IPS-18a (cell line): ENCODE results near the gene GPATCH4.
A peak's percentile ranks its signal among the peaks of the same experiment; 100 is the strongest.

Experiments used
- H3K27ac ChIP-seq: one replicate; pipeline ENCODE4 v1.5.1; 2013; ENCODE audit warnings: low read length
- H3K27me3 ChIP-seq: one replicate; pipeline ENCODE4 v1.6.1; 2013; ENCODE audit warnings: mild to moderate bottlenecking, low read length; ENCODE audit not compliant: control insufficient read depth, insufficient read depth
- H3K36me3 ChIP-seq: one replicate; pipeline ENCODE4 v1.6.1; 2013; ENCODE audit warnings: low read depth, low read length; ENCODE audit not compliant: control insufficient read depth
- H3K4me1 ChIP-seq: one replicate; pipeline ENCODE4 v1.6.1; 2013; ENCODE audit warnings: low read depth, low read length; ENCODE audit not compliant: control insufficient read depth
- H3K4me3 ChIP-seq: one replicate; pipeline ENCODE4 v1.5.1; 2013; ENCODE audit warnings: low read length
- H3K9ac ChIP-seq: one replicate; pipeline ENCODE4 v1.6.1; 2013; ENCODE audit warnings: mild to moderate bottlenecking, low read length, moderate library complexity
- H3K9me3 ChIP-seq: one replicate; pipeline ENCODE4 v1.6.1; 2013; ENCODE audit warnings: low read depth, low read length; ENCODE audit not compliant: control insufficient read depth

The GPATCH4 gene

GRCh38 chr1:156601122-156601830 is at the start of gene GPATCH4:
Gene GPATCH4 (minus strand): TSS chr1:156601479.
- H3K9me3 ChIP-seq: no peaks in the 10 kb centered on the region
- peaks cover 28% of the 10 kb centered on the region for H3K36me3 ChIP-seq
- H3K9ac ChIP-seq: peak within 1 kb of the TSS; percentile 95
- H3K4me3 ChIP-seq: peak within 1 kb of the TSS; percentile 99
- H3K27me3 ChIP-seq: no peaks in the 10 kb centered on the region
- peak within 1 kb of the TSS; percentile 78 for H3K27ac ChIP-seq
- no peaks in the 10 kb centered on the region for H3K4me1 ChIP-seq

GRCh38 chr1:156648951-156649350 is 47.7 kb upstream of the GPATCH4 start:
- no peak overlapping the region for H3K27ac ChIP-seq
- no peaks in the 10 kb centered on the region for H3K36me3 ChIP-seq
- no peaks in the 10 kb centered on the region for H3K9me3 ChIP-seq
- no peak overlapping the region for H3K4me3 ChIP-seq
- no peaks in the 10 kb centered on the region for H3K4me1 ChIP-seq
- H3K9ac ChIP-seq: no peak overlapping the region
- peaks cover 25% of the 10 kb centered on the region for H3K27me3 ChIP-seq

- Histone ChIP-seq H3K4me1 (no peaks in the 10 kb centered on the region), H3K9me3 (no peaks in the 10 kb centered on the region), H3K27ac (no peak overlapping the region), H3K36me3 (no peaks in the 10 kb centered on the region), H3K9ac (no peak overlapping the region), H3K27me3 (peaks cover 29% of the 10 kb centered on the region), H3K4me3 (no peak overlapping the region)
These were observed 47.2 kb upstream of the GPATCH4 start for GRCh38 chr1:156648496-156648895.

- no peak overlapping the region for H3K4me3 ChIP-seq
- no peaks in the 10 kb centered on the region for H3K36me3 ChIP-seq
- H3K27ac ChIP-seq: no peak overlapping the region
- H3K27me3 ChIP-seq: peaks cover 41% of the 10 kb centered on the region
- peaks cover 10% of the 10 kb centered on the region for H3K4me1 ChIP-seq
- H3K9me3 ChIP-seq: no peaks in the 10 kb centered on the region
- H3K9ac ChIP-seq: no peak overlapping the region
These were observed 46.1 kb upstream of the GPATCH4 start for GRCh38 chr1:156647351-156647750.

- Histone ChIP-seq H3K4me1 (peaks cover 10% of the 10 kb centered on the region), H3K9ac (no peak overlapping the region), H3K27me3 (peaks cover 43% of the 10 kb centered on the region), H3K36me3 (no peaks in the 10 kb centered on the region), H3K9me3 (no peaks in the 10 kb centered on the region), H3K27ac (no peak overlapping the region), H3K4me3 (no peak overlapping the region)
These were observed 45.5 kb upstream of the GPATCH4 start for GRCh38 chr1:156646738-156647211.

- no peak overlapping the region for H3K9ac ChIP-seq
- H3K4me1 ChIP-seq: peaks cover 14% of the 10 kb centered on the region
- peaks cover 45% of the 10 kb centered on the region for H3K27me3 ChIP-seq
- no peaks in the 10 kb centered on the region for H3K36me3 ChIP-seq
- no peak overlapping the region for H3K4me3 ChIP-seq
- H3K9me3 ChIP-seq: no peaks in the 10 kb centered on the region
- no peak overlapping the region for H3K27ac ChIP-seq
These were observed 44.4 kb upstream of the GPATCH4 start for GRCh38 chr1:156645666-156646065.

- H3K27ac ChIP-seq: no peak overlapping the region
- H3K36me3 ChIP-seq: no peaks in the 10 kb centered on the region
- H3K4me1 ChIP-seq: peaks cover 14% of the 10 kb centered on the region
- no peaks in the 10 kb centered on the region for H3K9me3 ChIP-seq
- H3K27me3 ChIP-seq: peaks cover 51% of the 10 kb centered on the region
- no peak overlapping the region for H3K9ac ChIP-seq
- no peak overlapping the region for H3K4me3 ChIP-seq
These were observed 43.8 kb upstream of the GPATCH4 start for GRCh38 chr1:156645056-156645455.

GRCh38 chr1:156644640-156645039 is 43.4 kb upstream of the GPATCH4 start:
- H3K9me3 ChIP-seq: no peaks in the 10 kb centered on the region
- H3K36me3 ChIP-seq: no peaks in the 10 kb centered on the region
- no peak overlapping the region for H3K27ac ChIP-seq
- no peak overlapping the region for H3K9ac ChIP-seq
- H3K27me3 ChIP-seq: peaks cover 55% of the 10 kb centered on the region
- no peak overlapping the region for H3K4me3 ChIP-seq
- H3K4me1 ChIP-seq: peaks cover 14% of the 10 kb centered on the region

- Histone ChIP-seq H3K4me1 (peaks cover 14% of the 10 kb centered on the region), H3K27me3 (peaks cover 60% of the 10 kb centered on the region), H3K9me3 (no peaks in the 10 kb centered on the region), H3K4me3 (no peak overlapping the region), H3K36me3 (no peaks in the 10 kb centered on the region), H3K9ac (no peak overlapping the region), H3K27ac (no peak overlapping the region)
These were observed 42.9 kb upstream of the GPATCH4 start for GRCh38 chr1:156644146-156644545.

- no peak overlapping the region for H3K27ac ChIP-seq
- no peak overlapping the region for H3K9ac ChIP-seq
- H3K4me1 ChIP-seq: peaks cover 14% of the 10 kb centered on the region
- H3K9me3 ChIP-seq: no peaks in the 10 kb centered on the region
- H3K27me3 ChIP-seq: peaks cover 64% of the 10 kb centered on the region
- H3K4me3 ChIP-seq: no peak overlapping the region
- no peaks in the 10 kb centered on the region for H3K36me3 ChIP-seq
These were observed 42.5 kb upstream of the GPATCH4 start for GRCh38 chr1:156643778-156644092.

- Histone ChIP-seq H3K4me3 (peak overlapping the region; percentile 64), H3K4me1 (peaks cover 14% of the 10 kb centered on the region), H3K27ac (no peak overlapping the region), H3K27me3 (peaks cover 66% of the 10 kb centered on the region), H3K9ac (no peak overlapping the region), H3K9me3 (no peaks in the 10 kb centered on the region), H3K36me3 (no peaks in the 10 kb centered on the region)
These were observed 41.9 kb upstream of the GPATCH4 start for GRCh38 chr1:156643049-156643777.
